ENCODE results near the gene MOCS3. TPM values are rescaled to one million over a fixed set of nuclear protein-coding genes. Genes with fewer than 3 reads are reported as not detected.

The MOCS3 gene
- total RNA-seq, 2 donors from 2014 or later: 2.9 to 3.0 TPM

DNA sequence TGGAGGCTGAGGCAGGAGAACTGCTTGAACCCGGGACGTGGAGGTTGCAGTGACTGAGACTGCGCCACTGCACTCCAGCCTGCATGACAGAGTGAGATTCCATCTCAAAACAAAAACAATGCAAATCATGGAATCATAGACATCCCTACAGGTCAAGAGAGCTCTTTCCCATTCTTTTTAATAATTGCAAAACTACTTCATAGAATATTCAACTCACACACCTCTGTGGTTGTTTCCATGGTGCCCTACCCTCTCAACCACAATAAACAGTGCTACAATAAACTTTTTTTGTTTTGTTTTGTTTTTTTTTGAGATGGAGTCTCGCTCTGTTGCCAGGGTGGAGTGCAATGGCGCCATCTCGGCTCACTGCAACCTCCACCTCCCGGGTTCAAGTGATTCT lies 15.5 kb upstream of the MOCS3 start:
- 95 to 96% methylated on average over 7 of the region's 7 CpGs for WGBS, 2 donors
- no peak overlapping the region for H3K27ac ChIP-seq
- no peaks in the 10 kb centered on the region for H3K4me1 ChIP-seq
- ATAC-seq: no peak
- no peak for DNase-seq
- H3K27me3 ChIP-seq: no peaks in the 10 kb centered on the region
- intact Hi-C loops (cut with DNase I): no loop called here
- no peaks in the 10 kb centered on the region for H3K9me3 ChIP-seq
- no peak overlapping the region for H3K4me3 ChIP-seq
- H3K36me3 ChIP-seq (replicated peaks in 1 of 2; ENCODE audit: insufficient read depth in 1 of 2, low read depth in 2 of 2): peaks cover 0 to 45% of the 10 kb centered on the region in 2 donors
- TF ChIP-seq, protein P1, sequence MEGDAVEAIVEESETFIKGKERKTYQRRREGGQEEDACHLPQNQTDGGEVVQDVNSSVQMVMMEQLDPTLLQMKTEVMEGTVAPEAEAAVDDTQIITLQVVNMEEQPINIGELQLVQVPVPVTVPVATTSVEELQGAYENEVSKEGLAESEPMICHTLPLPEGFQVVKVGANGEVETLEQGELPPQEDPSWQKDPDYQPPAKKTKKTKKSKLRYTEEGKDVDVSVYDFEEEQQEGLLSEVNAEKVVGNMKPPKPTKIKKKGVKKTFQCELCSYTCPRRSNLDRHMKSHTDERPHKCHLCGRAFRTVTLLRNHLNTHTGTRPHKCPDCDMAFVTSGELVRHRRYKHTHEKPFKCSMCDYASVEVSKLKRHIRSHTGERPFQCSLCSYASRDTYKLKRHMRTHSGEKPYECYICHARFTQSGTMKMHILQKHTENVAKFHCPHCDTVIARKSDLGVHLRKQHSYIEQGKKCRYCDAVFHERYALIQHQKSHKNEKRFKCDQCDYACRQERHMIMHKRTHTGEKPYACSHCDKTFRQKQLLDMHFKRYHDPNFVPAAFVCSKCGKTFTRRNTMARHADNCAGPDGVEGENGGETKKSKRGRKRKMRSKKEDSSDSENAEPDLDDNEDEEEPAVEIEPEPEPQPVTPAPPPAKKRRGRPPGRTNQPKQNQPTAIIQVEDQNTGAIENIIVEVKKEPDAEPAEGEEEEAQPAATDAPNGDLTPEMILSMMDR (IDR thresholded peaks at IDR 0.05): no peak
- TF ChIP-seq POLR2A (IDR thresholded peaks at IDR 0.05): no peak

DNA sequence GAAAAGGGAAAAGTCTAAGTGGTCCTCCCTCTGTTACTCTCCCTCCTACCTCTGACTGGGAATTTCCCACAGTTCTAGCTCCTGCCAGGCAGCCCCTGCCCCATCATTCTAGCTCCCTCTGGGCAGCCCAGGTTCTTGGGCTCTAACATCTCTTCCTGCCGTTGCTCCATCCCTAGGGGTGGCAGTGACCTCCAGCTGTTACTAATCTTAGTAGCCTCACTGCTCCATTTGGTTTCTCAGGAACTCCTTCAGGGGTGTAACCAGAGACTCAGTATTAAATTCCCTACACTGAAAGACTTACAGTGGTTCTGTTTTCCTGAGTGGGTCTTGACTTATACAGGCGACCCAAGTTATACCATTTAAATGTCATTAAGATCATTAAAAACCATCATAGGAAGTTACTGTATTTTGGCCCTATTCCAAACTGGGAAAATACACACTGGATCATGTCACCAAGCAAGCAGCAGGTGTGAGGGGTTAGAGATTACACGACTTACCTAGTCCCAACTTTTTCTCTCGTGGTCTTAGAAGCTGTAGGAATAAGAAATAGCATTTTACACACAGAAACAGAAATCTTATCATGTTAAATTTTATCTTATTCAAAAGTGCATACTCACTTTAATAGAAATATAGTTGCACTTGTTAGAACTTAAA lies 10.4 kb upstream of the MOCS3 start:
- H3K36me3 ChIP-seq (replicated peaks in 1 of 2; ENCODE audit: insufficient read depth in 1 of 2, low read depth in 2 of 2): peaks cover 0 to 49% of the 10 kb centered on the region in 2 donors
- TF ChIP-seq, protein P1 (IDR thresholded peaks at IDR 0.05): no peak
- TF ChIP-seq POLR2A (IDR thresholded peaks at IDR 0.05): no peak
- WGBS, 2 donors: 68 to 72% methylated on average over 4 of the region's 4 CpGs
- no peaks in the 10 kb centered on the region for H3K27me3 ChIP-seq
- H3K4me1 ChIP-seq: no peaks in the 10 kb centered on the region
- no peaks in the 10 kb centered on the region for H3K9me3 ChIP-seq
- DNase-seq (no peak), ATAC-seq (no peak)
- H3K4me3 ChIP-seq: no peak overlapping the region
- intact Hi-C loops (cut with DNase I): no loop called here
- H3K27ac ChIP-seq: no peak overlapping the region

DNA sequence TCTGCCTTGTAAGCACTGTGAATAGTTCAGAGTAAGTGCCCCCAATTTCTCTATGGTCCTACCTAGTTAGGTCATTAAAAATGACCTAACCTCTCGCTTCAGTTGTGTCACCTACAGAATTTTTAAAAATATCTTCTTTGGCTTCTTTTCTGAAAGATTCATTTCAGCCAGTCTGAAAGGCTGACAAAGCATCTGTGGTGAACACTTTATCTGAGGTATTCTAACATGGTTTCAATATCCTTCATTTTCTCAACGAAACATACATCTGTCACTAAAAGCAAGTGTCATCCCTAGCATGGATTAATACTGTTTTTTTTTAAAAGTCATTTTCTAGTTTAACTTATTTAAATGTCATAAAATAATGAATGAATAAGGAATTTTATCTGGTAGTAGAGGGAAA lies 5.4 kb upstream of the MOCS3 start:
- 81 to 89% methylated on average over 2 of the region's 2 CpGs for WGBS, 2 donors
- intact Hi-C loops (cut with DNase I): no loop called here
- Histone ChIP-seq H3K27ac (no peak overlapping the region), H3K27me3 (no peaks in the 10 kb centered on the region), H3K36me3 (replicated peaks in 1 of 2; ENCODE audit: insufficient read depth in 1 of 2, low read depth in 2 of 2) (peaks cover 0 to 20% of the 10 kb centered on the region in 2 donors), H3K9me3 (no peaks in the 10 kb centered on the region), H3K4me1 (peaks cover 19% of the 10 kb centered on the region), H3K4me3 (no peak overlapping the region)
- TF ChIP-seq, protein P1 (IDR thresholded peaks at IDR 0.05): no peak
- no peak for TF ChIP-seq POLR2A (IDR thresholded peaks at IDR 0.05)
- no peak for DNase-seq
- no peak for ATAC-seq

DNA sequence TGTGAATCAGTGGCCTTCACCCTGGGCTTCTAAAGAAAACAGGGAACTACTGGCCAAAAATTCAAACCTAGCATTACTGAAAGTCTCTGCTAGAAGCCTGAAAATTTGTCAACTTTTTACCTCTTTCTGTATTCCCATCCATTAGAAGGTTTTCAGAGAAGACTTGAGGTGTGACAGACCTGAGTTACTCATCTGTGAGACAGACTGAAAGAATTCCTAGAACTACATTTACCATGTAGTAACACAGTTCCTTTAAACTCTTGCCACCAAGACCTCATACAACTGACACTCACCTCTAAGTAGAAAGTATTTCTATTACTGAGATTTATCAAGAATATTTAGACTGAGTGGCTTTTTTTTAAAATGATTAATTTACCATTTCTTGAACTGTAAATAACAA lies 4.8 kb upstream of the MOCS3 start:
- no peaks in the 10 kb centered on the region for H3K27me3 ChIP-seq
- TF ChIP-seq, protein P1 (IDR thresholded peaks at IDR 0.05): no peak
- TF ChIP-seq POLR2A (IDR thresholded peaks at IDR 0.05): no peak
- no peaks in the 10 kb centered on the region for H3K9me3 ChIP-seq
- H3K27ac ChIP-seq: no peak overlapping the region
- ATAC-seq (no peak), DNase-seq (no peak)
- H3K36me3 ChIP-seq (replicated peaks in 1 of 2; ENCODE audit: insufficient read depth in 1 of 2, low read depth in 2 of 2): peaks cover 0 to 17% of the 10 kb centered on the region in 2 donors
- intact Hi-C loops (cut with DNase I): no loop called here
- no peak overlapping the region for H3K4me3 ChIP-seq
- peaks cover 19% of the 10 kb centered on the region for H3K4me1 ChIP-seq

DNA sequence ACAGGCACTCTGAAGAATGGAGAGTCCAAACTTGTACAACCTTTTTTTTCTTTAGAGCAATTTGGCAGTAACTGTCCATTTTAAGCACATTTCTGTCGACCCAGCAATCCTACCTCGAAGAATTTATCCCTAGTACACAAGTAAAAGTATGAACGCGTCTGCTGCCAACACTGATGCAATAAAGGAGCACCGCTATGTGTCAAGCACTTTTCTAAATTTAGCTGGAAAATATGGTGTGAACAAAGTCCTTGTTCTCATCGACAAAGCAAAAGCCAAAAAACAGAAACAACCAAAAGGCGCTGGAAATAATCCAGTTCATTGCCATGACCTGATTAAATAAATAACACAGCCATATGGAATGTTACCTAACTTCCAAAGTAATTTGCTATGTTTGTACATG lies 1.3 kb upstream of the MOCS3 start:
- Histone ChIP-seq H3K27ac (peak overlapping the region in 3 of 4 donors; percentile 82 to 92 (median 91)), H3K9me3 (no peaks in the 10 kb centered on the region), H3K36me3 (replicated peaks in 1 of 2; ENCODE audit: insufficient read depth in 1 of 2, low read depth in 2 of 2) (peaks cover 0 to 2% of the 10 kb centered on the region in 2 donors), H3K27me3 (no peaks in the 10 kb centered on the region), H3K4me1 (peaks cover 36% of the 10 kb centered on the region), H3K4me3 (peak overlapping the region; percentile 59 to 100)
- peak in 1 of 4 donors; percentile 29 for DNase-seq
- no peak for TF ChIP-seq POLR2A (IDR thresholded peaks at IDR 0.05)
- TF ChIP-seq, protein P1 (IDR thresholded peaks at IDR 0.05): no peak
- intact Hi-C loops (cut with DNase I): no loop called here
- no peak for ATAC-seq
- 3% methylated on average over 7 of the region's 7 CpGs for WGBS, 2 donors
